ENCODE data around the gene MICOS13.

Gene MICOS13

DNA sequence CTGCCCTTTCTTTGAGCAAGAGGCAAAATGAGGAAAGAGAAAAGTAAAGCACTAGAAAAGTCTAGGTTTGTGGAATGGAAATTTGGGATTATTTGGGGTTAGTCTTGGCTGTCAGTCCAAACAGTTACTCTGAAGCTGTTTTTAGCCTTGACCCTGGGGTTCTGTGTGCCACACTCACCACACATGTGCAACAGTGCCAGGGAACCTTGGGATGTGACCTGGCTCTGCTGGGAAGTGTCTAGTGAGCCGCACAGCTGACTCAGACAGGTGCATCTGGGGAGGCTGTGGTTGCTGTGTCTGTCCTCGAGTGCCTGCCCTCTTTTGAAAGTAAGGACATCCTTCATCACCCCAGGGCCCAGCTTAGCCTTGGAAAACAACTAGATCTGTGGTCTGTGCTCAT, 15.8 kb downstream of the MICOS13 start:
- DNase-seq (ENCODE audit: low read depth): no peak
- H3K4me3 ChIP-seq (ENCODE audit: low read depth, low read length): no peak overlapping the region
- TF ChIP-seq, protein P1, sequence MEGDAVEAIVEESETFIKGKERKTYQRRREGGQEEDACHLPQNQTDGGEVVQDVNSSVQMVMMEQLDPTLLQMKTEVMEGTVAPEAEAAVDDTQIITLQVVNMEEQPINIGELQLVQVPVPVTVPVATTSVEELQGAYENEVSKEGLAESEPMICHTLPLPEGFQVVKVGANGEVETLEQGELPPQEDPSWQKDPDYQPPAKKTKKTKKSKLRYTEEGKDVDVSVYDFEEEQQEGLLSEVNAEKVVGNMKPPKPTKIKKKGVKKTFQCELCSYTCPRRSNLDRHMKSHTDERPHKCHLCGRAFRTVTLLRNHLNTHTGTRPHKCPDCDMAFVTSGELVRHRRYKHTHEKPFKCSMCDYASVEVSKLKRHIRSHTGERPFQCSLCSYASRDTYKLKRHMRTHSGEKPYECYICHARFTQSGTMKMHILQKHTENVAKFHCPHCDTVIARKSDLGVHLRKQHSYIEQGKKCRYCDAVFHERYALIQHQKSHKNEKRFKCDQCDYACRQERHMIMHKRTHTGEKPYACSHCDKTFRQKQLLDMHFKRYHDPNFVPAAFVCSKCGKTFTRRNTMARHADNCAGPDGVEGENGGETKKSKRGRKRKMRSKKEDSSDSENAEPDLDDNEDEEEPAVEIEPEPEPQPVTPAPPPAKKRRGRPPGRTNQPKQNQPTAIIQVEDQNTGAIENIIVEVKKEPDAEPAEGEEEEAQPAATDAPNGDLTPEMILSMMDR (IDR thresholded peaks at IDR 0.05; ENCODE audit: insufficient read depth, low read depth, low read length, missing control alignments): no peak

DNA sequence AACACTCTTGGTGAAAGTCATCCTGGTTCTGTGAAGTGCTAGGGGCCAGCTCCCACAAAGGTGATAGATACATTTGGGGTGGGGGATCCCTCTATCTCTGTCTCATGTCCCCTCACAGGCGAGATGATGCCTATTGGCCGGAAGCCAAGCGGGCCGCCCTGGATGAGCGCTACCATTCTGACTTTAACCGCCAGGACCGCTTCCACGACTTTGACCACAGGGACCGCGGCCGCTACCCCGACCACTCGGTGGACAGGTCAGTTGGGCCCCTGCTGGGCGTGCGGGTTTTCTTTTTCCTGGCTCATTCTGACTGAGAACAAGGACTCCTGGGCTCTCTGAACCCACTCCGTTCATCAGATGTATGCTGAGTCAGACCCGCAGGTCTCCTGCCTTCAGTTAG, 16.4 kb downstream of the MICOS13 start:
- DNase-seq (ENCODE audit: low read depth): no peak
- H3K4me3 ChIP-seq (ENCODE audit: low read depth, low read length): no peak overlapping the region
- TF ChIP-seq, protein P1 (IDR thresholded peaks at IDR 0.05; ENCODE audit: insufficient read depth, low read depth, low read length, missing control alignments): no peak

DNA sequence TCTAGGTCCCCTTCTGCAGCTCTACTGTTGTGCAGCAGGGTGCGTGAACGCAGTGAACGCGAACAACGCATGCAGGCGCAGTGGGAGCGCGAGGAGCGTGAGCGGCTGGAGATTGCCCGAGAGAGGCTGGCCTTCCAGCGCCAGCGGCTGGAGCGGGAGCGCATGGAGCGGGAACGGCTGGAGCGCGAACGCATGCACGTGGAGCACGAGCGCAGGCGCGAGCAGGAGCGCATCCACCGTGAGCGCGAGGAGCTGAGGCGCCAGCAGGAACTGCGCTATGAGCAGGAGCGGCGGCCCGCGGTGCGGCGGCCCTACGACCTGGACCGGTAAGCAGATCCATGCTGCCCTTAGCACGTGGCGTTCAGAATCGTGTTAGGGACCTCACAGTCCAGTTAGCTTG, 18.8 kb downstream of the MICOS13 start:
- no peak for DNase-seq (ENCODE audit: low read depth)
- TF ChIP-seq, protein P1 (IDR thresholded peaks at IDR 0.05; ENCODE audit: insufficient read depth, low read depth, low read length, missing control alignments): no peak
- no peak overlapping the region for H3K4me3 ChIP-seq (ENCODE audit: low read depth, low read length)

DNA sequence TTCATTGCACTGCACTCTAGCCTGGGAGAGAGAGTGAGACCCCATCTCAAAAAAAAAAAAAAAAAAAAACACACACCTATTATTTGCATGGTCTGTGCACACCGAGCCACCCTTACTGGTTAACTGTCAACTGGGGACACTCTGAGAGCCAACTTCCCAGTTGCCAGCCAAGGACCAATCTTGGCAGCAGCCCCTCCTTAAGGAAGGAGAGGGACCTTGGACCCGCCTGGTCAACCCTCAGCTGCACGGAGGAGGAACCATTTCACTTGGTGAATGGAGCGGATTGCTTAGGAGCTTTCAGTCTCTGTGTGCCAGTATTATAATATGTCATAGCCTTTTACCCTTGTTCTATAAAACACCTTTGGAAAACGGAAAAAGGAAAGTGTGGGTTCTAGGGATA, 24.9 kb downstream of the MICOS13 start:
- TF ChIP-seq, protein P1 (IDR thresholded peaks at IDR 0.05; ENCODE audit: insufficient read depth, low read depth, low read length, missing control alignments): no peak
- H3K4me3 ChIP-seq (ENCODE audit: low read depth, low read length): no peak overlapping the region
- DNase-seq (ENCODE audit: low read depth): no peak

DNA sequence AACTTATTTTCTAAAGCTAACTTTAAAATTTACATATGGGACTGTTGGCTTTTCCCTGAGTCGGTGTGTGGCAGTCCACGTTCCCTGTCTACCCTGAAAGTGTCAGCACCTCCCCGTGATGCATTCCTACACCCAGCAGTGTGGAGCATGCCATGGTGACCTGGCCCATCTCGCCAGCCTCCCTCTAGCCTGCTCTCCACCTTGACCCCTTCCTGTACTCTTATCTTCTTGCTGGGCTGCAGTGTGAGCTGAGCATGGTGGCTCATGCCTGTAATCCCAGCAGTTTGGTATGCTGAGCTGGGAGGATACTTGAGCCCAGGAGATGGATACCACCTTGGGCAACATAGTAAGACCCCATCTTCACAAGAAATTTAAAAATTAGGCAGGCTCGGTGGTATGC, 25.4 kb downstream of the MICOS13 start:
- no peak overlapping the region for H3K4me3 ChIP-seq (ENCODE audit: low read depth, low read length)
- no peak for DNase-seq (ENCODE audit: low read depth)
- TF ChIP-seq, protein P1 (IDR thresholded peaks at IDR 0.05; ENCODE audit: insufficient read depth, low read depth, low read length, missing control alignments): no peak

DNA sequence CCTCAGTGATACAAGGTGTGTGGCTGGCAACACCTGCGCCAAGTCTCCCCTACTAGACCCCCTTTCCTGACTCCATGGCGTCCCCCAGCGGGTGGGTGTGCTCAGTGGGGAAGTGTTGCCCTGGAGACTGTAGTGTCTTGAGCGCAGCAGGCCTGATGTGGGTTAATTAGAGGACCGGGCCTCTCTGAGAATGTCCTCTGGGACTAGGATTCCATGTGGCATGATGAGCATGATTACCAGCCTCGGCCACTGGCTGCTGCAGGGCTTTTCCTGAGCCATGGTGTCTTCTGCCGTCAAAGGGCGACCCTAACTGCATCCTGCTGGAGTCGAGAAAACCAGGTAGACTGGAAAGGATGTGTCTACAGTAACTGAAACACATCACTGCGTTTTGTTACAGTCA, 28.1 kb downstream of the MICOS13 start:
- no peak overlapping the region for H3K4me3 ChIP-seq (ENCODE audit: low read depth, low read length)
- no peak for DNase-seq (ENCODE audit: low read depth)
- TF ChIP-seq, protein P1 (IDR thresholded peaks at IDR 0.05; ENCODE audit: insufficient read depth, low read depth, low read length, missing control alignments): no peak

DNA sequence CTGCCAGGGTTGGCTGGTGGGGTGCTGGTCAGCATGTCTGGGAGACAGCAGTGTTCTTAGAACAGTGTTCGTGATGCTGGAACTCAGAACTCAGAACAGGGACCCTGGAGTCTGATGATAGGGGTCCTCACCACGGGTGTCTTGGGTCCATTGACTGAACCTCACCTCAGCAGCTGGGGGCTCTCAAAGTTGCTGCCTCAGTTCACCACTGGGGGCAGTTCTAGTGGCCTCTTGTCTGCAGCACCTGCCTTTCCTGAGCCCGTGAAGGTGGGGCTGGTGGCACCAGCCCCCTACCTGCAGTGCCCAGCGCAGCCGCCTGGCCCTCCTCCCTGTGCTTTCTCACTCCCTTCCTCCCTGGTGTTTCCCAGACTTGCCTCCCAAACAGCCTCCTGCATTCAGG, 29.0 kb downstream of the MICOS13 start:
- TF ChIP-seq, protein P1 (IDR thresholded peaks at IDR 0.05; ENCODE audit: insufficient read depth, low read depth, low read length, missing control alignments): peak; percentile 11
- no peak for DNase-seq (ENCODE audit: low read depth)
- H3K4me3 ChIP-seq (ENCODE audit: low read depth, low read length): no peak overlapping the region
